Endodermal cell (in vitro differentiated cells): ENCODE results near the gene RALGPS1. TPM values are rescaled to one million over a fixed set of nuclear protein-coding genes. Genes with fewer than 3 reads are reported as not detected.
A peak's percentile ranks its signal among the peaks of the same experiment; 100 is the strongest.

Experiments used
- DNase-seq: peaks from one replicate; pipeline ENCODE4 v3.0.0-alpha.2; 2017
- H3K27ac ChIP-seq: 2 replicates; pipeline ENCODE4 v1.5.1; 2013; ENCODE audit warnings: mild to moderate bottlenecking, low read depth, low read length, moderate library complexity
- H3K27me3 ChIP-seq: 2 replicates; pipeline ENCODE4 v1.6.1; 2013; ENCODE audit warnings: mild to moderate bottlenecking, low read length, moderate library complexity; ENCODE audit not compliant: insufficient read depth, control insufficient read depth, poor library complexity, severe bottlenecking
- H3K36me3 ChIP-seq: 2 replicates; pipeline ENCODE4 v1.7.0; 2013; ENCODE audit warnings: mild to moderate bottlenecking, low read length, moderate library complexity; ENCODE audit not compliant: control insufficient read depth, insufficient read depth
- H3K4me1 ChIP-seq: one replicate; pipeline ENCODE4 v1.7.0; 2013; ENCODE audit warnings: low read length; ENCODE audit not compliant: control insufficient read depth, insufficient read depth
- H3K4me3 ChIP-seq: 2 replicates; pipeline ENCODE4 v1.5.1; 2013; ENCODE audit warnings: mild to moderate bottlenecking, low read length, moderate library complexity
- H3K9ac ChIP-seq: 2 replicates; pipeline ENCODE4 v1.6.1; 2013; ENCODE audit warnings: mild to moderate bottlenecking, low read length, moderate library complexity; ENCODE audit not compliant: poor library complexity, severe bottlenecking; ENCODE audit errors: extremely low read depth
- H3K9me3 ChIP-seq: 2 replicates; pipeline ENCODE4 v1.6.1; 2013; ENCODE audit warnings: mild to moderate bottlenecking, low read length, moderate library complexity; ENCODE audit not compliant: control insufficient read depth
- H3K27ac Mint-ChIP-seq: 2 replicates; pipeline ENCODE4 v1.8.0; 2020; ENCODE audit warnings: mixed read lengths
- H3K27me3 Mint-ChIP-seq: 2 replicates; pipeline ENCODE4 v1.8.0; 2021; ENCODE audit warnings: mild to moderate bottlenecking, mixed read lengths; ENCODE audit not compliant: insufficient read depth
- H3K36me3 Mint-ChIP-seq: 2 replicates; pipeline ENCODE4 v1.8.0; 2020; ENCODE audit warnings: low read depth, mixed read lengths
- H3K4me1 Mint-ChIP-seq: 2 replicates; pipeline ENCODE4 v1.8.0; 2020; ENCODE audit warnings: mixed read lengths
- H3K4me3 Mint-ChIP-seq: 2 replicates; pipeline ENCODE4 v1.8.0; 2020; ENCODE audit warnings: mild to moderate bottlenecking, moderate library complexity, mixed read lengths
- H3K9me3 Mint-ChIP-seq: 2 replicates; pipeline ENCODE4 v1.8.0; 2020; ENCODE audit warnings: mild to moderate bottlenecking, mixed read lengths
- CTCF ChIP-seq: fragments of 200-600 bp; sonication (generic); conservative IDR thresholded peaks from 2 replicates; pipeline ENCODE4 v1.5.0; 2021; ENCODE audit warnings: antibody characterized with exemption, mild to moderate bottlenecking
- WGBS, 2 experiments: methylation state at CpG; one replicate each; pipeline versions ENCODE4 v1.1.5 to v1.1.7; 2013; ENCODE audit warnings: missing lambda C conversion rate in 2 of 2, mixed read lengths in 1 of 2; ENCODE audit not compliant: insufficient coverage in 1 of 2, insufficient read length in 1 of 2; 5-methylcytosine and 5-hydroxymethylcytosine counted together
- total RNA-seq, 2 donors: library from RNA; stranded (reverse); fragmentation: NEBNext Ultra II Directional in 1 of 2; extraction: Animal tissue kit (Norgen Biotek cat#: 25700) in 1 of 2; gene quantifications; 2 replicates in 1 of 2; 3 replicates in 1 of 2; pipeline ENCODE4 v1.2.1, GENCODE V29; 2021

Gene RALGPS1
- total RNA-seq, 2 donors from 2014 or later = 23.3 to 25.0 TPM

GRCh38 chr9:127147251-127147650 lies 232.7 kb downstream of the RALGPS1 start:
- Mint-ChIP-seq H3K27ac (no peak overlapping the region), H3K4me3 (no peak overlapping the region), H3K27me3 (no peaks in the 10 kb centered on the region), H3K9me3 (no peaks in the 10 kb centered on the region), H3K36me3 (peaks cover 2% of the 10 kb centered on the region), H3K4me1 (peaks cover 15% of the 10 kb centered on the region)
- TF ChIP-seq CTCF = no peak
- WGBS, 2 experiments = 97 to 100% methylated on average over 1 to 2 of the region's 2 CpGs
- no peak overlapping the region for H3K9ac ChIP-seq
- no peak overlapping the region for H3K27ac ChIP-seq
- no peaks in the 10 kb centered on the region for H3K36me3 ChIP-seq
- H3K9me3 ChIP-seq = no peaks in the 10 kb centered on the region
- H3K4me1 ChIP-seq = no peaks in the 10 kb centered on the region
- no peak for DNase-seq
- no peaks in the 10 kb centered on the region for H3K27me3 ChIP-seq
- H3K4me3 ChIP-seq = no peak overlapping the region

GRCh38 chr9:127148014-127148413 lies 233.4 kb downstream of the RALGPS1 start:
- Histone ChIP-seq H3K4me3 (no peak overlapping the region), H3K4me1 (no peaks in the 10 kb centered on the region), H3K36me3 (no peaks in the 10 kb centered on the region), H3K9ac (no peak overlapping the region), H3K27me3 (no peaks in the 10 kb centered on the region), H3K9me3 (no peaks in the 10 kb centered on the region), H3K27ac (no peak overlapping the region)
- H3K4me1 Mint-ChIP-seq = peaks cover 19% of the 10 kb centered on the region
- TF ChIP-seq CTCF = no peak
- H3K36me3 Mint-ChIP-seq = peaks cover 2% of the 10 kb centered on the region
- no peaks in the 10 kb centered on the region for H3K27me3 Mint-ChIP-seq
- 89 to 93% methylated on average over 5 of the region's 5 CpGs for whole genome bisulfite sequencing, 2 experiments
- H3K27ac Mint-ChIP-seq = peak overlapping the region; percentile 76
- H3K4me3 Mint-ChIP-seq = no peak overlapping the region
- DNase-seq = no peak
- no peaks in the 10 kb centered on the region for H3K9me3 Mint-ChIP-seq

- Mint-ChIP-seq H3K36me3 (peaks cover 2% of the 10 kb centered on the region), H3K4me1 (peaks cover 12% of the 10 kb centered on the region), H3K9me3 (no peaks in the 10 kb centered on the region), H3K27me3 (no peaks in the 10 kb centered on the region), H3K4me3 (no peak overlapping the region), H3K27ac (no peak overlapping the region)
- H3K4me3 ChIP-seq = no peak overlapping the region
- no peak for TF ChIP-seq CTCF
- H3K4me1 ChIP-seq = no peaks in the 10 kb centered on the region
- H3K9me3 ChIP-seq = no peaks in the 10 kb centered on the region
- no peak overlapping the region for H3K9ac ChIP-seq
- DNase-seq = no peak
- H3K27me3 ChIP-seq = no peaks in the 10 kb centered on the region
- 95 to 97% methylated on average over 5 to 7 of the region's 7 CpGs for WGBS, 2 experiments
- no peak overlapping the region for H3K27ac ChIP-seq
- no peaks in the 10 kb centered on the region for H3K36me3 ChIP-seq
These were observed 234.4 kb downstream of the RALGPS1 start for GRCh38 chr9:127149010-127149409.
